ENCODE data around the gene METTL1.

The METTL1 gene

DNA sequence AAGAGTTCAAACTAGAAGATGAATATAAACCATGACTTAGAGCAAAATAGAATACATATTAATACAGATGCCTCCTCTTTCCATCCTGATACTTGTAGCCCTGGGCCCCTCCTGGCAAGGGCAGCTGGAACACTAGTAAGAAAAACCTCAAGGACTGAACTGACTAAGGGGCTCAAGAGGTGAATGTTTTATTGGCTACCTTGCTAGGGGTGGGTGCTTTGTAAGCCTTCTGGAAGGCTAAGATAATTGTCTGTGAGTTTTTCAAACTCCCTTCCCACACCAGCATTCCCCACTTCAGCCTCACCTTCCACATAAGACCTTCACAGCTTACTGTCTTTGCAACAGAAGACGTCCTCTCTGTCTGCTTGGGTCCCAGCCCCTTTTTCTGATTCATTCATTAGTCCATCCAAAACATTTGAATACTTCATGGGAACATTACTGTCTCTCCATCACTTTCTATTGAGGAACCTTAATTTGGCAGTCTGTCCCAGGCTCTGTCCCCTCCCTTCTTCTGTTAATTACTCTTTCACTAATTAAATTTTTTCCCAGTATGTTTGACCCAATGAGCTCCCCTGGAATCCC, 18.1 kb downstream of the METTL1 start:
- no peak for DNase-seq (ENCODE audit: low read depth)

DNA sequence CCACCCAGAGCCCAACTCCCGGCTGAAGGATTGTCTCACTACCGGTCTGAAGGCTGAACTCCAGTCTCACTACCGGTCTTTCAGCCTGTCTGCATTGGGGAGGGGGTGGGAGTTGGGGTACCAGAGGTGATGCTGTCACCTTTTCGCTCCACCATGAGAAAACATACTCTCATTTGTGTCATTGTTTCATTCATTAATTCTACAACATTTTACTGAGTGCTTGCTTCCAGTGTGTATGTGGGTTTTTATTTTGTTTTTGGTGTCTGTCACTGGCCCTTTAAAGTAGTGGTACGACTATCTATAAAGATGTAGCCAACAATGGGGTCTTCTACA, 19.3 kb downstream of the METTL1 start:
- no peak for DNase-seq (ENCODE audit: low read depth)

- DNase-seq (ENCODE audit: low read depth): peak; percentile 98
Measured at GRCh38 chr12:57751788-57752667, 19.9 kb downstream of the METTL1 start, which contains the start of gene CDK4. TSS of gene CDK4 (minus strand) at chr12:57752310. CDS start at chr12:57751717, 593 bp downstream.

DNA sequence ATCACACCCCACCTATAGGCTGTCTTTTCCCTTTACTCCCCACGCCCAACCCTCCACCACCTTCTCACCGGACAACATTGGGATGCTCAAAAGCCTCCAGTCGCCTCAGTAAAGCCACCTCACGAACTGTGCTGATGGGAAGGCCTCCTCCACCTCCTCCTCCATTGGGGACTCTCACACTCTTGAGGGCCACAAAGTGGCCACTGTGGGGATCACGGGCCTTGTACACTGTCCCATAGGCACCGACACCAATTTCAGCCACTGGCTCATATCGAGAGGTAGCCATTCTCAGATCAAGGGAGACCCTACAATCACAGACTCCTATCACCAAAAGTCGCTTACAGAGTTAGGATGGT, 20.5 kb downstream of the METTL1 start:
- DNase-seq (ENCODE audit: low read depth): no peak

- DNase-seq (ENCODE audit: low read depth): no peak
Measured at GRCh38 chr12:57750561-57751431, 21.1 kb downstream of the METTL1 start.

- no peak for DNase-seq (ENCODE audit: low read depth)
Measured at GRCh38 chr12:57749061-57749460, 22.8 kb downstream of the METTL1 start.

DNA sequence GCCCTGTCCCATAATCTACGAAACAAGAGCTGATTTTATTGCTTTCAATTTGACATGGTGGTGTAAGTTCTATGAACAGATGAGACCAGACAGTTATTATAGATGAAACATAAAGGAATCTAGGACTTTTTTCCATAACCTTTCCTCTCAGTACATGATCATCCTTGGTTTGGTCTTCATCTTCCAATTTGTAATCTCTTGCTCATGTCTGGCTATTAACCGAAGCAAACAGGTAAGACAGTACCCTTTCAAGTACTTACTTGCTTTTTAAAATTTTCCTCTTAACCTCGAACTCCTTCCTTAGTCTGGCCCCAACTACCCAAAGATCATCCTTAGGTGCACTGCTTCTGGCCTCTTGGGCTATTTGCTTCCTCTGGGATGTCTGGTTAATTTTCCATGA, 25.9 kb downstream of the METTL1 start:
- no peak for DNase-seq (ENCODE audit: low read depth)

- no peak for DNase-seq (ENCODE audit: low read depth)
Measured at GRCh38 chr12:57745485-57745881, 26.4 kb downstream of the METTL1 start.

GRCh38 chr12:57744777-57745484, 27.0 kb downstream of the METTL1 start, which contains the start of gene TSPAN31:
TSS of gene TSPAN31 (plus strand) at chr12:57745039. CDS start at chr12:57745155, 116 bp downstream.
- DNase-seq (ENCODE audit: low read depth): peak; percentile 92

DNA sequence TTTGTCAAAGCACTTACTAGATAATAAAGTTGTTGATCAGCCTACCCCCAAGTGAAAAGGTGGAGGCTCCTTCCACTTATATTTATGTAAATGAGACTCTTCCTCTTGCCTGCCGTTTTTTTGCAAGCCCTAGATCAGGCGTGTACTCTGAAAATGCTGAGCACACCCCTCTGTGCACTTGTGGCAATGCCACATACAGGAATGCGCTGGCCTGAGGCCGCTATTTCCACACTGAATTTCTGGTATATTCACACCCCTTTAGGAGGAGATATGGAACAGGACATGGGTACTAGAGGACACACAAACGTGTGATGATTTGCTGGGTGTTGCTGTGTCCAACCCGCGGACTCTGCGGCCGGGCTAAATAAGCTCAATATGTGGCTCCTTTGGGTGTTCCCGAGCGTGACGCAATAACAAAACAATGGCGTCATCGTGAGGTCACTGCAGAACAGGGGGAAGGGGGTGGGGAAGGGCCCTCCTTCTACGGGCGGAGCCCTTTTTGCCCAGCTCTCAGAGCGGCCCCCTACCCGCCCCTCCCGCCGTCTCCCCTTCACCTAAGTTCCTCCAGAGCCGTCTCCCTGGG, 27.6 kb downstream of the METTL1 start:
- peak; percentile 58 for DNase-seq (ENCODE audit: low read depth)

- no peak for DNase-seq (ENCODE audit: low read depth)
Measured at GRCh38 chr12:57743769-57744168, 28.1 kb downstream of the METTL1 start.

GRCh38 chr12:57741844-57742738, 29.8 kb downstream of the METTL1 start:
- peak; percentile 68 for DNase-seq (ENCODE audit: low read depth)

- no peak for DNase-seq (ENCODE audit: low read depth)
Measured at GRCh38 chr12:57741413-57741789, 30.5 kb downstream of the METTL1 start.

DNA sequence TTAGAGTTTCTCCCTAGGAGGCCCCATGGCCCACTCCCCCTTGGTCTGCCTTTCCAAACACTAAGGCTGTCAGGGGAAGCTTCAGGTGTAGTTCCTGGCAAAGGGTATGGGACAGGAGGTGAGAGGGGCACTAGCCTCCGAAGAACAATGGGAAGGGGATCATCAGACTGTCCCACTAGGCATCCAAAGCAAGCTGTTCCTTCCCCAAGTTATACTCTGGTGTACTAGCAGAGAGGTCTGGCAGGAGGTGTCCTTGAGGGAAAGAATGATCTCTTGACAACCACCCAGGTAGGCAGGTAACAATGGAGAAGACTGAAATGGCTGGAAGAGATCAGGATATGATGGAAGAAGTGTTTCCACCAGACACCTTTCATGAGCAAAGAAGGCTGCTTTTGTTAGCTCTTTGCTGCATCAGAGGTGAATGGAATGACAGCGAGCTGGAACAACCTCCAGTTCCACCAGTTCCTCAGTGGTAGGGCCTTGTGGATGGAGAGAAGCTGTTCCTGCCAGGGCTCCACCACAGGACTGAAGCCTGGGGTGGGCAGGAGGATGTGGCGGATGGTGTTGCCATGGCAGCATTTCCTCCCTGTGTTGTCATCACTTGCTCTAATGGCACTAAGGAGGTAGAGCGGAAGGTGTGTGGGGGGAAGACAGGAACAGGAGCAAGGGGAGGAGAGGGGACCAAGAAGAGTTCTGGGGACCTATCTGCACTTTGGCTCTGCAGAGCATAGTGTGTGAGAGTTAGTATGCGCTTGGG, 31.1 kb downstream of the METTL1 start:
- DNase-seq (ENCODE audit: low read depth): peak; percentile 64

DNA sequence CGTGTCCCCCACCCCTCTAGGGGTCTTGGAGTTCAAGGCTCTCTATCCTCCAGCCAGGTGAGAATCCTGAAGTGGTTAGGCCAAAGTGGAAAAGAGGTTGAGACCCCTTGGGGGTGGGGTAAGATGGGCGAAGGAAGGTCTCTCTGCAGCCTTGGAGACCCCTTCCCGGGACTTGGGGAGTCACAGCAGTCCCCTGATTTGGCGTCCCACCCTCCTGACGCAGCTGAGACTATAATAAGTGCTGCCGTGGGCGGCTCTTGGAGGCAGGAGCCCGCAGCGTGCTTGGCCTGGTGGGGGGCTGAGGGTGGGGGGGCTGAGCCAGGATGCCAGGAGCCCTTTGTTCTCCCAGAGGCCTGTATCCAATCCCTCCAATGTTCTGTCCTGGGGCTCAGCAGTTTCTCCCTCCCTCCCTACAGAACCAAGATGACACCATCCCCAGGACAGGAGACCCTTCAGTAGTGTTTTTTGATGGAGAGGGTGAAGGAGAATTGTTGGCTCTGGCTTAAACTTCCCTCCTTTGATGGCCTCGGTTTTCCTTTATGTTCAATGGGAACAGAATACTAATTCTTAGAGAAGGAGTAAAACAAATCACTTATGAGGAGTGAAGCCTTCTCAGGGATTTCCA, 31.9 kb downstream of the METTL1 start:
- DNase-seq (ENCODE audit: low read depth): no peak

DNA sequence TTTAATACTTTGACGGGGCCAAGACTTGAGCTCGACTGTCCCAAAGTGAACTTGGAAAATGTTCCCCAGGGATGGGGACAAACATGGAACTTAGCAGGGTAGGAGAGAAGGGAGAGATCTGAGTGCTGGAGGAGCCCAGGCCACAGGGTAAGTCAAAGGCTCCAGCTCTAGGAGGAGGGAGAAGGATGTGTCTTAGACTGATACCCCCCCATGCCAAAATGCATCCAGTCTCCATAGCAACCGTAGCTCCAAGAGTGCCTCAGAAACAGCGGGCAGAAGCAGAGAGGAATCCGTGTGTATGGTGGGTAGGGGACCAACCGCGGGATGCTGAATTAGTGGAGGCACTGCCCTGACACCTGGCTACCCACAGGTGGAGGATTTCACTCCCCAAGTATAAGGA, 32.5 kb downstream of the METTL1 start:
- no peak for DNase-seq (ENCODE audit: low read depth)

DNA sequence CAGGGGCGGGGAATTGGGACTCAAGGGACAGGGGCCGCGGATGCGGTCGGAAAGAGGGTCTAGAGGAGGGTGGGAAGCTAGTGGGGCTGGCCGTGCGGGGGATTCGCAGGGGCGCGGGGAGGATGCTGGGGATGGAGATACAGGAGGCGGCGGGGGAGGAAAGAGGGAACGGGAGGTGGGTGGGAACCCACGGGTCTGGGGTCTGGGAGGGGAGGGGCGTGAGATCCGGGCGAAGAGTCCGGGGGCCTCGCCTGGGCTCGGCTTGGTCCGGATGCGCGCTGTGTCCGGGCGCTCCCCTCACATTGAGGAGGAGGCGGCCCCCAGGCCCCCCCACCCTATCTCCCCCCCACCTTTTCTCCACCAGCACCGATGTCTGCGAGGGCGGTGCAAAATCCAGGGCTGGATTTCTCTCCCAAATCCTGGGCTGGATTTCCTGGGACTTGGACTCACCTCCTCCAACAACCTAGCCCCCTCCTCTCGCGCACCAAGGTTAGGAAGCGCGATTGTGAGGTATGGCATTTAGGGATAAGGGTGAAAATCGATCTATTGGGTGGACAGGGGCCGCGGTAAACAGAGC, 33.2 kb downstream of the METTL1 start, which contains the start of gene AGAP2:
Gene AGAP2, minus strand, starts transcription at position 82 of the 577 bp plus-strand sequence. CDS start 496 bp downstream, outside the sequence.
- no peak for DNase-seq (ENCODE audit: low read depth)
